Glutamatergic neuron (in vitro differentiated cells): Measurements from ENCODE around the gene OR1L4. TPM values are rescaled to one million over a fixed set of nuclear protein-coding genes. Genes with fewer than 3 reads are reported as not detected.

ENCODE experiments used
- DNase-seq: peaks from one replicate; pipeline ENCODE4 v3.0.0; 2022
- H3K27ac Mint-ChIP-seq: one replicate; pipeline ENCODE4 v1.8.0; 2020; ENCODE audit warnings: mild to moderate bottlenecking, mixed read lengths, inconsistent platforms; ENCODE audit not compliant: unreplicated experiment
- H3K27me3 Mint-ChIP-seq: one replicate; pipeline ENCODE4 v1.8.0; 2020; ENCODE audit warnings: mild to moderate bottlenecking, moderate library complexity, mixed read lengths, inconsistent platforms; ENCODE audit not compliant: unreplicated experiment
- H3K36me3 Mint-ChIP-seq: one replicate; pipeline ENCODE4 v1.8.0; 2020; ENCODE audit warnings: mild to moderate bottlenecking, mixed read lengths, inconsistent platforms; ENCODE audit not compliant: unreplicated experiment
- H3K4me1 Mint-ChIP-seq: one replicate; pipeline ENCODE4 v1.8.0; 2020; ENCODE audit warnings: mild to moderate bottlenecking, low read depth, mixed read lengths, inconsistent platforms; ENCODE audit not compliant: unreplicated experiment
- H3K4me3 Mint-ChIP-seq: one replicate; pipeline ENCODE4 v1.8.0; 2020; ENCODE audit warnings: mild to moderate bottlenecking, mixed read lengths, inconsistent platforms; ENCODE audit not compliant: unreplicated experiment
- H3K9me3 Mint-ChIP-seq: one replicate; pipeline ENCODE4 v1.8.0; 2020; ENCODE audit warnings: mild to moderate bottlenecking, moderate library complexity, mixed read lengths, inconsistent platforms; ENCODE audit not compliant: unreplicated experiment
- long read RNA-seq: library from polyadenylated mRNA; unstranded; transcript quantifications from one replicate; pipeline ENCODE4 v2.0.0, GENCODE V29; 2020; ENCODE audit not compliant: unreplicated experiment
- total RNA-seq: library from RNA; stranded (reverse); fragmentation: NEBNext Ultra II Directional; extraction: Animal tissue kit (Norgen Biotek cat#: 25700); gene quantifications from one replicate; pipeline ENCODE4 v1.2.1, GENCODE V29; 2021; ENCODE audit not compliant: unreplicated experiment
- TF ChIP-seq, protein P1 (sequence below): fragments of 200-600 bp; sonication (generic); IDR thresholded peaks from one replicate; pipeline ENCODE4 v1.5.0; 2021; ENCODE audit not compliant: partially characterized antibody, unreplicated experiment

OR1L4 gene, protein sequence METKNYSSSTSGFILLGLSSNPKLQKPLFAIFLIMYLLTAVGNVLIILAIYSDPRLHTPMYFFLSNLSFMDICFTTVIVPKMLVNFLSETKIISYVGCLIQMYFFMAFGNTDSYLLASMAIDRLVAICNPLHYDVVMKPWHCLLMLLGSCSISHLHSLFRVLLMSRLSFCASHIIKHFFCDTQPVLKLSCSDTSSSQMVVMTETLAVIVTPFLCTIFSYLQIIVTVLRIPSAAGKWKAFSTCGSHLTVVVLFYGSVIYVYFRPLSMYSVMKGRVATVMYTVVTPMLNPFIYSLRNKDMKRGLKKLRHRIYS
- total RNA-seq = not detected
- long read RNA-seq = 0 reads

DNA sequence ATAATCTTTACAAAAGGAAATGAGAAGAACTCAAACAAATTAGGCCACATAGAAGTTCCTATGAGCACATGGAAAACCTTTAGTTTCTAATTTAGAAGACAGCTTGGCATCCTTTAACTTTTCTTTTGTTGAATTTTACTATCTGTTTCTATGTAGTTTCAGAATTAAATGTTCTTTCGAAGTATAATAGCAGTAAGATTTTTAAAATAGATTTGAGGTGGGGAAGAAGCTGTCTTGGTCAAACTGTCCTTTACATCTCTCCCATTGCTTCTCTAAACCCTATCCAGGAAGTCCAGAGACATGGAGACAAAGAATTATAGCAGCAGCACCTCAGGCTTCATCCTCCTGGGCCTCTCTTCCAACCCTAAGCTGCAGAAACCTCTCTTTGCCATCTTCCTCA lies at the start of gene OR1L4:
OR1L4 (plus strand) TSS at position 301 of the 400 bp plus-strand sequence; CDS start at position 301, 0 bp downstream.
- no peaks in the 10 kb centered on the region for H3K27me3 Mint-ChIP-seq
- H3K9me3 Mint-ChIP-seq = peaks cover 5% of the 10 kb centered on the region
- DNase-seq = no peak
- TF ChIP-seq, protein P1, sequence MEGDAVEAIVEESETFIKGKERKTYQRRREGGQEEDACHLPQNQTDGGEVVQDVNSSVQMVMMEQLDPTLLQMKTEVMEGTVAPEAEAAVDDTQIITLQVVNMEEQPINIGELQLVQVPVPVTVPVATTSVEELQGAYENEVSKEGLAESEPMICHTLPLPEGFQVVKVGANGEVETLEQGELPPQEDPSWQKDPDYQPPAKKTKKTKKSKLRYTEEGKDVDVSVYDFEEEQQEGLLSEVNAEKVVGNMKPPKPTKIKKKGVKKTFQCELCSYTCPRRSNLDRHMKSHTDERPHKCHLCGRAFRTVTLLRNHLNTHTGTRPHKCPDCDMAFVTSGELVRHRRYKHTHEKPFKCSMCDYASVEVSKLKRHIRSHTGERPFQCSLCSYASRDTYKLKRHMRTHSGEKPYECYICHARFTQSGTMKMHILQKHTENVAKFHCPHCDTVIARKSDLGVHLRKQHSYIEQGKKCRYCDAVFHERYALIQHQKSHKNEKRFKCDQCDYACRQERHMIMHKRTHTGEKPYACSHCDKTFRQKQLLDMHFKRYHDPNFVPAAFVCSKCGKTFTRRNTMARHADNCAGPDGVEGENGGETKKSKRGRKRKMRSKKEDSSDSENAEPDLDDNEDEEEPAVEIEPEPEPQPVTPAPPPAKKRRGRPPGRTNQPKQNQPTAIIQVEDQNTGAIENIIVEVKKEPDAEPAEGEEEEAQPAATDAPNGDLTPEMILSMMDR = no peak
- no peaks in the 10 kb centered on the region for H3K4me1 Mint-ChIP-seq
- peaks cover 11% of the 10 kb centered on the region for H3K36me3 Mint-ChIP-seq
- H3K27ac Mint-ChIP-seq = no peak within 1 kb of the TSS
- no peak within 1 kb of the TSS for H3K4me3 Mint-ChIP-seq

DNA sequence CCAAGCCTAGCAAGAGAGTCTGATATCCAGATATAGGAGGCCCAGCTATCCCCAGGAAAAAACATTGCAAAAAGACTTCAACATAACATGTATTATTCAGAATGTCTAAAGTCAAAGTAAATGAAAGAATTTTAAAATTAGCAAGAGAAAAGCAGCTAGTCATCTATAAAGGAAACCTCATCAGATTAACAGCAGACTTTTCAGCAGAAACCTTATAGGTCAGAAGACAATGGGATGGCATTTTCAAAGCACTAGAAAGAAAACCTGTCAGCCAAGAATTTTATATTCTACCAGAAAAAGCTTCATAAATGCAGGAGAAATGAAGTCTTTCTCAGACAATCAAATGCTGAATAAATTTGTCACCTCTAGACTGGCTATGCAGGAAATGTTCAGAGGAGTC lies 38.9 kb upstream of the OR1L4 start:
- TF ChIP-seq, protein P1 = no peak
- H3K4me1 Mint-ChIP-seq = no peaks in the 10 kb centered on the region
- peaks cover 7% of the 10 kb centered on the region for H3K36me3 Mint-ChIP-seq
- no peak overlapping the region for H3K4me3 Mint-ChIP-seq
- DNase-seq = no peak
- H3K27ac Mint-ChIP-seq = no peak overlapping the region
- peaks cover 2% of the 10 kb centered on the region for H3K9me3 Mint-ChIP-seq
- H3K27me3 Mint-ChIP-seq = no peaks in the 10 kb centered on the region

DNA sequence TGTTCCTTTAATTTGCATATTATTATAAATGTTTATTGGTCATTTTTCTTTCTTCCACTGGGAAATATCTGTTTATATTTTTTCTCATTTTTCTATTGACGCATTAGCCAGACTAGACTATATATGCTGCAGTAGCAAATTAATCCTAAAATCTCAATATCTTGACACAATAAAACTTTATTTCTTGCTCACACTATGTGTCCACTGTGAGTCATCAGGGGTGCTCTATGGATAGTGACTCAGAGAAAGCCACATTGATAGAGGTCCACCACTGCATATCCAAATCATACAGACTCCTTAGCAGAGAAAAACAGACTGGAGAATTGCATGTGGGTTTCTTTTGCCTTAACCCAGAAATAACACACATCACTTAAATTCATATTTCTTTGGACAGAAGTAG lies 28.1 kb upstream of the OR1L4 start:
- TF ChIP-seq, protein P1 = no peak
- Mint-ChIP-seq H3K36me3 (no peaks in the 10 kb centered on the region), H3K27me3 (no peaks in the 10 kb centered on the region), H3K9me3 (peaks cover under 1% of the 10 kb centered on the region), H3K4me1 (no peaks in the 10 kb centered on the region), H3K27ac (no peak overlapping the region), H3K4me3 (no peak overlapping the region)
- no peak for DNase-seq

DNA sequence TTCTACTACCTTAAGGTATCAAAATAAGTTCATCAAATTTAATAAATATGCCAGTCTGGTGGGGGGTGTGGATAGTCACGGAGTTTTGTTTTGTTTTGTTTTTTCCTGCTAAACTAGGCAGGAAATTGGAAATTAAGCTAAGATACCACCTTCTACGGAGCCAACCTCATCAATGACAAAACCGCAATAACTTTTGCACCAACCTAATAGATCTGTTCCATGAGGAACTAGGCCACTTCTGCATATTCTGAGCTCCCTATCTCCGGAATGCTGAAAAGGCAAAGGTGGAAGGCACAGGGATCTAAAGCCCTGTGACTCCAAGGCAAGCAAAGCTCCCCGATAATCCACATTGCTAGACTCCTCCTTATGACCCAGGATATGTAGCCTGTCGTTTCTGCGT lies 5.8 kb upstream of the OR1L4 start:
- Mint-ChIP-seq H3K4me1 (no peaks in the 10 kb centered on the region), H3K9me3 (peaks cover 7% of the 10 kb centered on the region), H3K27me3 (no peaks in the 10 kb centered on the region), H3K4me3 (no peak overlapping the region), H3K36me3 (no peaks in the 10 kb centered on the region), H3K27ac (no peak overlapping the region)
- no peak for DNase-seq
- TF ChIP-seq, protein P1 = no peak

DNA sequence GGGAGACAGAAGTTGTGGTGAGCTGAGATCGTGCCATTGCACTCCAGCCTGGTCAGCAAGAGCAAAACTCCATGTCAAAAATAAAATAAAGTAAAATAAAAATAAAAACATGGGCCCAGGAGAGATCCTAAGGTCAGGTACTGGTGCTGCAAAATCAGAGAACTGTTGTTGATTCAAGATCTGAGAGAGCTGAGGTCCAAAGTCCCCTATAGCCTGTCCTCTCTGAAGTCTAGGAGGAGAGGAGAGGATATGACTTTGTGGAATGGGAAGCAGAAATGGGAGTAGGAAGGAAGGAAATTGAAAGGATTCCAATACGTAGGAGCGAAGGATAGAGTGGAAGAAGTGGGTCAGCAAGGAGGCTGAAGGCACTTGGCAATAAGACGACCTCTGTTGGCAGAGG lies 4.6 kb upstream of the OR1L4 start:
- H3K27me3 Mint-ChIP-seq = no peaks in the 10 kb centered on the region
- DNase-seq = no peak
- no peak overlapping the region for H3K4me3 Mint-ChIP-seq
- H3K36me3 Mint-ChIP-seq = peaks cover 6% of the 10 kb centered on the region
- TF ChIP-seq, protein P1 = no peak
- H3K4me1 Mint-ChIP-seq = no peaks in the 10 kb centered on the region
- peaks cover 7% of the 10 kb centered on the region for H3K9me3 Mint-ChIP-seq
- no peak overlapping the region for H3K27ac Mint-ChIP-seq
